ENCODE data around the gene TUNAR. TPM values are rescaled to one million over a fixed set of nuclear protein-coding genes. Genes with fewer than 3 reads are reported as not detected.

The TUNAR gene
- total RNA-seq, result 0.06 TPM in 1 of 2 replicates, not detected in the other

- TF ChIP-seq, protein P1, sequence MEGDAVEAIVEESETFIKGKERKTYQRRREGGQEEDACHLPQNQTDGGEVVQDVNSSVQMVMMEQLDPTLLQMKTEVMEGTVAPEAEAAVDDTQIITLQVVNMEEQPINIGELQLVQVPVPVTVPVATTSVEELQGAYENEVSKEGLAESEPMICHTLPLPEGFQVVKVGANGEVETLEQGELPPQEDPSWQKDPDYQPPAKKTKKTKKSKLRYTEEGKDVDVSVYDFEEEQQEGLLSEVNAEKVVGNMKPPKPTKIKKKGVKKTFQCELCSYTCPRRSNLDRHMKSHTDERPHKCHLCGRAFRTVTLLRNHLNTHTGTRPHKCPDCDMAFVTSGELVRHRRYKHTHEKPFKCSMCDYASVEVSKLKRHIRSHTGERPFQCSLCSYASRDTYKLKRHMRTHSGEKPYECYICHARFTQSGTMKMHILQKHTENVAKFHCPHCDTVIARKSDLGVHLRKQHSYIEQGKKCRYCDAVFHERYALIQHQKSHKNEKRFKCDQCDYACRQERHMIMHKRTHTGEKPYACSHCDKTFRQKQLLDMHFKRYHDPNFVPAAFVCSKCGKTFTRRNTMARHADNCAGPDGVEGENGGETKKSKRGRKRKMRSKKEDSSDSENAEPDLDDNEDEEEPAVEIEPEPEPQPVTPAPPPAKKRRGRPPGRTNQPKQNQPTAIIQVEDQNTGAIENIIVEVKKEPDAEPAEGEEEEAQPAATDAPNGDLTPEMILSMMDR (conservative IDR thresholded peaks at IDR 0.05; ENCODE audit: low read depth, low read length), result no peak
- H3K4me3 ChIP-seq (ENCODE audit: low read depth, low read length), result peak within 1 kb of the TSS; percentile 63
- DNase-seq (ENCODE audit: low read depth), result no peak
These were observed at the start of gene TUNAR for GRCh38 chr14:95876761-95877538. Gene TUNAR (plus strand): TSS chr14:95876832.

- DNase-seq (ENCODE audit: low read depth), result no peak
- TF ChIP-seq, protein P1 (conservative IDR thresholded peaks at IDR 0.05; ENCODE audit: low read depth, low read length), result no peak
- H3K4me3 ChIP-seq (ENCODE audit: low read depth, low read length), result no peak overlapping the region
These were observed 47.9 kb upstream of the TUNAR start for GRCh38 chr14:95828649-95829265.

GRCh38 chr14:95829321-95829720, 47.3 kb upstream of the TUNAR start:
- no peak overlapping the region for H3K4me3 ChIP-seq (ENCODE audit: low read depth, low read length)
- TF ChIP-seq, protein P1 (conservative IDR thresholded peaks at IDR 0.05; ENCODE audit: low read depth, low read length), result no peak
- DNase-seq (ENCODE audit: low read depth), result no peak

DNA sequence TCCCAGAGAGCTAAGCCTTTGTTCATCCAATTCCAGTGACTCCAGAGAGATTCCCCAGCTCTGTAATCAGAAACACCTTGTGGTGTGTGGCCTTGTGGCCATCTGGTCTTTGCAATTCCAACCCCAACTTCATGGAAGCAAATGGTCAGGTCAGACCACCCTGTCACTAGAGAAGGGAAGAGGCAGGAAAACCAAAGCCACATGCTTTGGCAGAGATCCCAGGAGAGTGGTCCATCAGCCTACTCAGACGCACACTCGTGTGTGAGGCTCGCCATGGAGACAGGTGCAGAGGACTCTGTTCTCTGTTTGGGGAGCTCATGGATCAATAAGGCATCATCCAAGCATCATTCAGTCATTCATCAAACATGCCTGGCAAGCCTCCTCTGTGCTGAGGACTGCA, 46.2 kb upstream of the TUNAR start:
- H3K4me3 ChIP-seq (ENCODE audit: low read depth, low read length), result no peak overlapping the region
- TF ChIP-seq, protein P1 (conservative IDR thresholded peaks at IDR 0.05; ENCODE audit: low read depth, low read length), result no peak
- no peak for DNase-seq (ENCODE audit: low read depth)

GRCh38 chr14:95831041-95831440, 45.6 kb upstream of the TUNAR start:
- H3K4me3 ChIP-seq (ENCODE audit: low read depth, low read length), result no peak overlapping the region
- DNase-seq (ENCODE audit: low read depth), result no peak
- TF ChIP-seq, protein P1 (conservative IDR thresholded peaks at IDR 0.05; ENCODE audit: low read depth, low read length), result no peak

DNA sequence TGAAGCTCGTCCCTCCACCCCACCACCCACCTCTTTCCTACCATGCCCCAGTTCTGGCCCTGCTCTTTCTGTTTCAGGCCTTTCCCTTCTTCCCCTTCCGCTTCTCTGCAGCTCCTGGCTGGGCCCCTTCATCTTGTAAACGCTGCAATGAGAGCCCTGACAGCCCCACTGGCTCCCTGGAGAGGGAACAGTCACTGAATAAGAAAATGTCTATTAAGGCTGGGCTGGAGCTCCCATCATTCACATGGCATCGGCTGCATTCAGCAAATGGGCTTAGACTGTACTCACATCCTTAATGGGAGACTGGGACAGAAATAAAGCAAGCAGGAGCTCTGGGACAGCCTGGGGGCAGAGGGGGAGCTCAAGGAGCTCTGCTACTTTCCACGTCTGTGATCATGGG, 45.2 kb upstream of the TUNAR start:
- H3K4me3 ChIP-seq (ENCODE audit: low read depth, low read length), result no peak overlapping the region
- TF ChIP-seq, protein P1 (conservative IDR thresholded peaks at IDR 0.05; ENCODE audit: low read depth, low read length), result no peak
- DNase-seq (ENCODE audit: low read depth), result no peak
